Measurements from ENCODE around the gene SDHC.

SDHC gene

GRCh38 chr1:161364332-161364731, 50.2 kb downstream of the SDHC start:
- TF ChIP-seq CTCF (IDR thresholded peaks at IDR 0.05; ENCODE audit: insufficient read depth, missing control alignments) = no peak
- FAIRE-seq (no peak), DNase-seq (ENCODE audit: insufficient read length, low spot score) (no peak)

GRCh38 chr1:161365207-161365606, 51.0 kb downstream of the SDHC start:
- no peak for DNase-seq (ENCODE audit: insufficient read length, low spot score)
- FAIRE-seq = no peak
- no peak for TF ChIP-seq CTCF (IDR thresholded peaks at IDR 0.05; ENCODE audit: insufficient read depth, missing control alignments)

GRCh38 chr1:161367684-161368400, 53.7 kb downstream of the SDHC start, which contains the start of gene CFAP126:
CFAP126 (minus strand) TSS chr1:161367876; CDS start chr1:161367868, 8 bp downstream.
- FAIRE-seq = peak; percentile 83
- DNase-seq (ENCODE audit: insufficient read length, low spot score) = peak; percentile 42
- TF ChIP-seq CTCF (IDR thresholded peaks at IDR 0.05; ENCODE audit: insufficient read depth, missing control alignments) = peak; percentile 32

- FAIRE-seq = no peak
- TF ChIP-seq CTCF (IDR thresholded peaks at IDR 0.05; ENCODE audit: insufficient read depth, missing control alignments) = no peak
Measured at GRCh38 chr1:161373442-161373841, 59.3 kb downstream of the SDHC start.

GRCh38 chr1:161374373-161374772, 60.2 kb downstream of the SDHC start:
- no peak for DNase-seq (ENCODE audit: insufficient read length, low spot score)
- TF ChIP-seq CTCF (IDR thresholded peaks at IDR 0.05; ENCODE audit: insufficient read depth, missing control alignments) = peak; percentile 42
- no peak for FAIRE-seq

More at GRCh38 chr1:161373442-161373841, 59.3 kb downstream of the SDHC start:
- no peak for DNase-seq (ENCODE audit: insufficient read length, low spot score)

GRCh38 chr1:161378014-161378413, 63.8 kb downstream of the SDHC start:
- FAIRE-seq (no peak), DNase-seq (ENCODE audit: insufficient read length, low spot score) (no peak)

More at GRCh38 chr1:161378014-161378413, 63.8 kb downstream of the SDHC start:
- TF ChIP-seq CTCF (IDR thresholded peaks at IDR 0.05; ENCODE audit: insufficient read depth, missing control alignments) = no peak

Data from D721Med (cell line).